H1 (cell line): ENCODE measurements around the gene YEATS2. TPM values are rescaled to one million over a fixed set of nuclear protein-coding genes. Genes with fewer than 3 reads are reported as not detected.

Experiments
- CTCF ChIA-PET: fragments of 300-600 bp; sonication (Branson Sonifier 250); formaldehyde crosslinking; loops from one replicate; lab custom pipeline; 2021; ENCODE audit not compliant: partially characterized antibody; lab: Charles Lee
- POLR2A ChIA-PET: fragments of 300-600 bp; sonication (Branson Sonifier 250); formaldehyde crosslinking; loops from one replicate; lab custom pipeline; 2021; ENCODE audit warnings: inconsistent platforms; ENCODE audit not compliant: partially characterized antibody; lab: Charles Lee
- DNase-seq, 2 experiments: peaks; one replicate each; pipeline versions ENCODE4 v3.0.0 to v3.0.0-alpha.2; 2010 to 2022; ENCODE audit warnings: low spot score in 2 of 2, low read depth in 1 of 2, mixed read lengths in 1 of 2
- FAIRE-seq: peaks from 2 replicates; lab custom pipeline; 2011; peaks lifted over from hg19 to GRCh38; lab: Jason Lieb, UNC
- H2AFZ ChIP-seq: 2 replicates; pipeline ENCODE4 v1.8.1; 2012; ENCODE audit warnings: low read length, inconsistent platforms
- H2AK5ac ChIP-seq: 2 replicates; pipeline ENCODE4 v1.6.1; 2013; ENCODE audit warnings: low read depth, low read length
- H2BK120ac ChIP-seq: replicated peaks from 2 replicates; pipeline ENCODE3; 2013; ENCODE audit warnings: low read depth, low read length, inconsistent platforms
- H2BK12ac ChIP-seq: 2 replicates; pipeline ENCODE4 v1.6.1; 2013; ENCODE audit warnings: low read depth, low read length
- H2BK15ac ChIP-seq: 2 replicates; pipeline ENCODE4 v1.6.1; 2013; ENCODE audit warnings: low read length
- H2BK20ac ChIP-seq: 2 replicates; pipeline ENCODE4 v1.6.1; 2013; ENCODE audit warnings: low read length
- H2BK5ac ChIP-seq: 2 replicates; pipeline ENCODE4 v1.6.1; 2013; ENCODE audit warnings: low read depth, low read length
- H3K14ac ChIP-seq: 2 replicates; pipeline ENCODE4 v1.6.1; 2013; ENCODE audit warnings: inconsistent platforms; ENCODE audit not compliant: insufficient read length
- H3K18ac ChIP-seq: 2 replicates; pipeline ENCODE4 v1.6.1; 2013; ENCODE audit warnings: low read length; ENCODE audit errors: extremely low read depth
- H3K23ac ChIP-seq: 2 replicates; pipeline ENCODE4 v1.6.1; 2013; ENCODE audit warnings: inconsistent platforms; ENCODE audit not compliant: insufficient read length
- H3K23me2 ChIP-seq: 2 replicates; pipeline ENCODE4 v1.6.1; 2013; ENCODE audit warnings: low read depth, low read length
- H3K27ac ChIP-seq: 2 replicates; pipeline ENCODE4 v1.6.1; 2011; ENCODE audit warnings: low read depth, low read length, inconsistent platforms
- H3K27me3 ChIP-seq, 4 experiments: replicated peaks in 1 of 4; 1 replicate in 1 of 4; 2 replicates in 3 of 4; pipeline versions ENCODE4 v1.6.1 to v1.8.1; 2011 to 2013; ENCODE audit warnings: low read length in 3 of 4, mild to moderate bottlenecking in 3 of 4, inconsistent platforms in 2 of 4, mixed read lengths in 2 of 4, moderate library complexity in 1 of 4; ENCODE audit not compliant: control insufficient read depth in 3 of 4, insufficient read depth in 3 of 4; ENCODE audit errors: extremely low read depth in 1 of 4
- H3K36me3 ChIP-seq, 4 experiments: 2 replicates each; pipeline versions ENCODE4 v1.6.1 to v1.8.1; 2011 to 2013; ENCODE audit warnings: mild to moderate bottlenecking in 4 of 4, low read length in 3 of 4, moderate library complexity in 2 of 4, control low read depth in 1 of 4, inconsistent platforms in 1 of 4; ENCODE audit not compliant: insufficient read depth in 4 of 4, control insufficient read depth in 2 of 4
- H3K4ac ChIP-seq: replicated peaks from 2 replicates; pipeline ENCODE3; 2013; ENCODE audit warnings: low read length, low read depth, mixed read lengths, inconsistent platforms; ENCODE audit not compliant: insufficient read length
- H3K4me1 ChIP-seq, 4 experiments: replicated peaks in 1 of 4; 1 replicate in 1 of 4; 2 replicates in 3 of 4; pipeline versions ENCODE4 v1.6.1 to v1.8.1; 2011 to 2013; ENCODE audit warnings: low read length in 3 of 4, inconsistent platforms in 2 of 4, mixed read lengths in 1 of 4; ENCODE audit not compliant: insufficient read depth in 4 of 4, control insufficient read depth in 3 of 4
- H3K4me2 ChIP-seq, 2 experiments: 2 replicates each; pipeline versions ENCODE4 v1.6.1 to v1.8.1; 2011 to 2013; ENCODE audit warnings: low read depth in 2 of 2, low read length in 2 of 2, control low read depth in 1 of 2, inconsistent platforms in 1 of 2, mild to moderate bottlenecking in 1 of 2; ENCODE audit not compliant: insufficient read depth in 1 of 2
- H3K4me3 ChIP-seq, 4 experiments: fragments of 200-600, 300-600 bp in 1 of 4; sonication (generic), shearing (Covaris generic), sonication (Bioruptor Twin) in 1 of 4; 2 replicates each; pipeline versions ENCODE4 v1.5.1 to v1.8.1; 2011 to 2016; ENCODE audit warnings: low read length in 4 of 4, low read depth in 3 of 4, control low read depth in 2 of 4, inconsistent platforms in 2 of 4, mild to moderate bottlenecking in 2 of 4, mixed read lengths in 1 of 4, moderate library complexity in 1 of 4; ENCODE audit not compliant: insufficient read depth in 2 of 4; ENCODE audit errors: extremely low read depth in 1 of 4
- H3K56ac ChIP-seq: replicated peaks from 2 replicates; pipeline ENCODE3; 2013; ENCODE audit warnings: low read depth, mild to moderate bottlenecking, mixed read lengths, low read length, inconsistent platforms; ENCODE audit not compliant: insufficient read length
- H3K79me1 ChIP-seq: 2 replicates; pipeline ENCODE4 v1.6.1; 2013; ENCODE audit warnings: low read depth, low read length, control low read depth
- H3K79me2 ChIP-seq, 2 experiments: 2 replicates each; pipeline versions ENCODE4 v1.6.1 to v1.8.1; 2012 to 2013; ENCODE audit warnings: low read length in 2 of 2, mild to moderate bottlenecking in 2 of 2, inconsistent platforms in 1 of 2; ENCODE audit not compliant: insufficient read depth in 2 of 2, control insufficient read depth in 1 of 2
- H3K9ac ChIP-seq, 4 experiments: replicated peaks in 1 of 4; 1 replicate in 1 of 4; 2 replicates in 3 of 4; pipeline versions ENCODE4 v1.6.1 to v1.8.1; 2011 to 2013; ENCODE audit warnings: low read depth in 3 of 4, low read length in 3 of 4, control low read depth in 2 of 4, mild to moderate bottlenecking in 2 of 4, moderate library complexity in 2 of 4, inconsistent platforms in 1 of 4; ENCODE audit errors: extremely low read depth in 1 of 4
- H3K9me3 ChIP-seq, 2 experiments: 2 replicates each; pipeline versions ENCODE4 v1.6.1 to v1.8.1; 2012 to 2013; ENCODE audit warnings: mild to moderate bottlenecking in 2 of 2, moderate library complexity in 2 of 2, control low read depth in 1 of 2, inconsistent platforms in 1 of 2, low read depth in 1 of 2, low read length in 1 of 2, mixed read lengths in 1 of 2; ENCODE audit not compliant: insufficient read depth in 2 of 2
- H4K20me1 ChIP-seq, 2 experiments: replicated peaks in 1 of 2; 2 replicates each; pipeline versions ENCODE3 to v1.8.1; 2011 to 2013; ENCODE audit warnings: inconsistent platforms in 2 of 2, low read length in 2 of 2, mild to moderate bottlenecking in 1 of 2; ENCODE audit not compliant: insufficient read depth in 2 of 2, control insufficient read depth in 1 of 2
- H4K5ac ChIP-seq: 2 replicates; pipeline ENCODE4 v1.6.1; 2013; ENCODE audit warnings: low read length, low read depth, mixed read lengths, inconsistent platforms; ENCODE audit not compliant: insufficient read length
- H4K8ac ChIP-seq: 2 replicates; pipeline ENCODE4 v1.8.0; 2013; ENCODE audit warnings: mild to moderate bottlenecking, moderate library complexity, low read length, inconsistent platforms; ENCODE audit not compliant: insufficient read depth; ENCODE audit errors: extremely low read depth
- H4K91ac ChIP-seq: replicated peaks from 2 replicates; pipeline ENCODE3; 2013; ENCODE audit warnings: low read length, mixed read lengths, inconsistent platforms; ENCODE audit not compliant: insufficient read length
- ATF3 ChIP-seq: IDR thresholded peaks from 2 replicates; pipeline ENCODE4 v1.6.1; 2011; ENCODE audit warnings: low read depth, mild to moderate bottlenecking, low read length; ENCODE audit not compliant: insufficient read depth
- BCL11A ChIP-seq, 2 experiments: IDR thresholded peaks; one replicate each; pipeline ENCODE4 v1.6.1; 2011; ENCODE audit warnings: low read depth in 2 of 2, low read length in 2 of 2, mild to moderate bottlenecking in 2 of 2
- CBX8 ChIP-seq: fragments of 300-800, 300-1000 bp; sonication (generic); IDR thresholded peaks from 2 replicates; pipeline ENCODE4 v1.7.1; 2016; ENCODE audit warnings: low read depth, low read length, borderline replicate concordance
- CHD1 ChIP-seq: IDR thresholded peaks from 2 replicates; pipeline ENCODE4 v1.6.1; 2012; ENCODE audit warnings: low read depth, low read length, improper control_type of control experiment
- CHD2 ChIP-seq: IDR thresholded peaks from 2 replicates; pipeline ENCODE4 v1.6.1; 2012; ENCODE audit warnings: low read length, improper control_type of control experiment
- CREB1 ChIP-seq: IDR thresholded peaks from 2 replicates; pipeline ENCODE4 v1.6.1; 2012; ENCODE audit warnings: inconsistent platforms
- CTBP2 ChIP-seq: IDR thresholded peaks from 2 replicates; pipeline ENCODE4 v1.7.0; 2011; ENCODE audit warnings: borderline replicate concordance, mild to moderate bottlenecking, moderate library complexity, mixed read lengths, low read length; ENCODE audit not compliant: insufficient read depth, insufficient read length
- FOSL1 ChIP-seq: IDR thresholded peaks from 2 replicates; pipeline ENCODE4 v1.6.1; 2011; ENCODE audit warnings: mild to moderate bottlenecking, low read depth, low read length, moderate library complexity; ENCODE audit not compliant: insufficient read depth
- GABPA ChIP-seq: IDR thresholded peaks from 2 replicates; pipeline ENCODE4 v1.6.1; 2011; ENCODE audit warnings: mild to moderate bottlenecking, low read length, moderate library complexity, borderline replicate concordance; ENCODE audit not compliant: insufficient read depth
- KDM1A ChIP-seq: fragments of 200-600, 300-600 bp; sonication (generic); IDR thresholded peaks from 2 replicates; pipeline ENCODE4 v1.7.1; 2016; ENCODE audit warnings: mild to moderate bottlenecking, low read length, borderline replicate concordance
- NANOG ChIP-seq: IDR thresholded peaks from 2 replicates; pipeline ENCODE4 v1.6.1; 2011; ENCODE audit warnings: low read length, low read depth, mild to moderate bottlenecking, inconsistent platforms; ENCODE audit not compliant: insufficient read depth, poor library complexity, severe bottlenecking
- POLR2AphosphoS5 ChIP-seq: IDR thresholded peaks from 2 replicates; pipeline ENCODE4 v1.6.1; 2011; ENCODE audit warnings: low read depth, low read length
- SRF ChIP-seq: IDR thresholded peaks from 2 replicates; pipeline ENCODE4 v1.6.1; 2011; ENCODE audit warnings: mild to moderate bottlenecking, low read depth, low read length, moderate library complexity
- SUZ12 ChIP-seq: fragments of 200-600 bp; sonication (generic); IDR thresholded peaks from 2 replicates; pipeline ENCODE4 v1.6.1; 2012; ENCODE audit warnings: mild to moderate bottlenecking, inconsistent platforms, low read length, moderate library complexity, mixed read lengths
- TAF1 ChIP-seq: IDR thresholded peaks from 2 replicates; pipeline ENCODE4 v1.6.1; 2011; ENCODE audit warnings: mild to moderate bottlenecking, low read depth, low read length
- WGBS, 2 experiments: shearing (Covaris generic) in 1 of 2; methylation state at CpG; one replicate each; pipeline versions ENCODE4 v1.1.6 to v1.1.7; 2013 to 2015; ENCODE audit warnings: low lambda C conversion rate in 2 of 2, mixed read lengths in 2 of 2, inconsistent platforms in 1 of 2, low coverage in 1 of 2, missing lambda C conversion rate in 1 of 2; ENCODE audit not compliant: insufficient replicate concordance in 2 of 2, insufficient coverage in 1 of 2, insufficient read length in 1 of 2; ENCODE audit errors: extremely low coverage in 1 of 2, missing lambda C conversion rate in 1 of 2; 5-methylcytosine and 5-hydroxymethylcytosine counted together
- polyA plus RNA-seq, 7 experiments: library from polyadenylated mRNA; depleted of rRNA in 3 of 7; stranded (reverse) in 5 of 7; unstranded in 2 of 7; fragments of >200 nt in 5 of 7; fragments of 200-250 nt in 2 of 7; gene quantifications; 1 replicate in 5 of 7; 2 replicates in 1 of 7; 4 replicates in 1 of 7; pipeline versions ENCODE4 v1.2.1 to v1.2.3, GENCODE V29; 2011 to 2013; ENCODE audit warnings: missing spikeins in 2 of 7, mixed read lengths in 2 of 7
- total RNA-seq: library from RNA; stranded (reverse); fragmentation: NEBNext Ultra II Directional; extraction: Animal tissue kit (Norgen Biotek cat#: 25700); gene quantifications from 2 replicates; pipeline ENCODE4 v1.2.1, GENCODE V29; 2021

The YEATS2 gene
- total and polyA plus RNA-seq, 2 of the 8 experiments (the other 6 are each of a cell fraction or from before 2014, with no cell fraction given): 35.3 to 53.7 TPM

DNA sequence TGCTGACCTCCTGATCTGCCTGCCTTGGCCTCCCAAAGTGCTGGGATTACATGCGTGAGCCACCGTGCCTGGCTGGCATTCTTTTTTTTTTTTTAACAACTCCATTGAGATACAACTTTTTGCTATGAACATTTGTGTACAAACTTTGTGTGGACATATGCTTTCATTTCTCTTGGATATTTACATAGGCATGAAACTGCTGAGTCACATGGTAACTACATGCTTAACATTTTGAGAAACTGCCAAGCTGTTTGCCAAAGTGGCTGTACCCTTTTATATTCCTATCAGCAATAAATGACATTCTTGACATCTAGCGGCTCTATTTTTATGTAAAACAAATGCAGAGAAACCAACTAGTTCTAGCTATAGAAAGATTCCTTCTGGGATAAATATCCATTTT lies 8.7 kb upstream of the YEATS2 start:
- ChIA-PET POLR2A (interaction anchor here (1.1 kb wide), 1 partner anchor 12 kb away, joined by 3 read pairs; no protein-coding TSS in a partner anchor), CTCF (no interaction called here)
- no peak overlapping the region for H2AFZ ChIP-seq
- H2AK5ac ChIP-seq: no peak overlapping the region
- no peaks in the 10 kb centered on the region for H3K27me3 ChIP-seq
- H3K27ac ChIP-seq: no peak overlapping the region
- no peak overlapping the region for H3K4me2 ChIP-seq
- no peak overlapping the region for H4K8ac ChIP-seq
- no peak overlapping the region for H3K4ac ChIP-seq
- H4K5ac ChIP-seq: no peak overlapping the region
- H2BK5ac ChIP-seq: no peak overlapping the region
- H3K23me2 ChIP-seq: no peaks in the 10 kb centered on the region
- no peak overlapping the region for H2BK20ac ChIP-seq
- H3K23ac ChIP-seq: no peak overlapping the region
- H2BK15ac ChIP-seq: no peak overlapping the region
- H3K4me1 ChIP-seq: no peaks in the 10 kb centered on the region
- H3K79me2 ChIP-seq: no peaks in the 10 kb centered on the region
- H3K9me3 ChIP-seq: no peaks in the 10 kb centered on the region
- DNase-seq (no peak), FAIRE-seq (no peak)
- no peaks in the 10 kb centered on the region for H3K79me1 ChIP-seq
- H2BK12ac ChIP-seq: no peak overlapping the region
- no peak overlapping the region for H3K9ac ChIP-seq
- H3K56ac ChIP-seq: no peak overlapping the region
- H3K36me3 ChIP-seq: no peaks in the 10 kb centered on the region
- H3K4me3 ChIP-seq: no peak overlapping the region
- no peaks in the 10 kb centered on the region for H4K20me1 ChIP-seq
- H2BK120ac ChIP-seq: no peak overlapping the region
- no peak overlapping the region for H4K91ac ChIP-seq
- WGBS, 2 experiments: 84% methylated on average over 3 of the region's 3 CpGs; no CpG with 5 or more reads in 1 of the 2 experiments
- H3K18ac ChIP-seq: no peak overlapping the region
- no peak overlapping the region for H3K14ac ChIP-seq
- TF ChIP-seq NANOG: no peak
- TF ChIP-seq CREB1: no peak
- no peak for TF ChIP-seq GABPA
- TF ChIP-seq CTBP2: no peak
- TF ChIP-seq SRF: no peak
- no peak for TF ChIP-seq TAF1
- no peak for TF ChIP-seq CHD1
- TF ChIP-seq CHD2: no peak
- no peak for TF ChIP-seq KDM1A
- no peak for TF ChIP-seq POLR2AphosphoS5
- TF ChIP-seq BCL11A (IDR thresholded peaks at IDR 0.05; ENCODE audit: low read depth in 2 of 2, low read length in 2 of 2): no peak
- no peak for TF ChIP-seq SUZ12
- no peak for TF ChIP-seq FOSL1
- TF ChIP-seq CBX8: no peak
- TF ChIP-seq ATF3: no peak
